Activated T-helper 1 cell treated with anti-CD3 and anti-CD28 coated beads, Interleukin-2, amount 50 U/mL, for 16 hours (primary cell): ENCODE data around the gene ME3.
"Not testable (repeated sequence)": the region's sequence is repeated elsewhere in the genome, so short reads cannot be mapped to it uniquely, and the experiment has no call there.

Experiments used
- DNase-seq, 2 donors: peaks; one replicate each; pipeline ENCODE4 v3.0.0-alpha.2; 2020; ENCODE audit warnings: low read depth in 1 of 2, low spot score in 1 of 2

The ME3 gene

GRCh38 chr11:86565801-86566312 is 106.6 kb downstream of the ME3 start:
- DNase-seq: no peak

GRCh38 chr11:86565388-86565787 is 107.0 kb downstream of the ME3 start:
- DNase-seq: no peak

- DNase-seq: not testable (repeated sequence)
Observed at GRCh38 chr11:86562842-86563241, 109.6 kb downstream of the ME3 start.

- no peak for DNase-seq
Observed at GRCh38 chr11:86559311-86559945, 113.0 kb downstream of the ME3 start.

- DNase-seq: no peak
Observed at GRCh38 chr11:86558841-86559240, 113.6 kb downstream of the ME3 start.

GRCh38 chr11:86558207-86558606 is 114.2 kb downstream of the ME3 start:
- DNase-seq: no peak

- no peak for DNase-seq
Observed at GRCh38 chr11:86555866-86556265, 116.5 kb downstream of the ME3 start.

GRCh38 chr11:86555401-86555800 is 117.0 kb downstream of the ME3 start:
- DNase-seq: no peak

- no peak for DNase-seq
Observed at GRCh38 chr11:86553265-86553664, 119.2 kb downstream of the ME3 start.

GRCh38 chr11:86551288-86552092 is 120.9 kb downstream of the ME3 start:
- DNase-seq: no peak

- no peak for DNase-seq
Observed at GRCh38 chr11:86550757-86551156, 121.7 kb downstream of the ME3 start.

- no peak for DNase-seq
Observed at GRCh38 chr11:86548271-86548917, 124.0 kb downstream of the ME3 start.

GRCh38 chr11:86547727-86548126 is 124.7 kb downstream of the ME3 start:
- DNase-seq: no peak

- not testable (repeated sequence) for DNase-seq
Observed at GRCh38 chr11:86541299-86541698, 131.1 kb downstream of the ME3 start.

- no peak for DNase-seq
Observed at GRCh38 chr11:86538223-86538548, 134.2 kb downstream of the ME3 start.

GRCh38 chr11:86537541-86538222 is 134.7 kb downstream of the ME3 start:
- DNase-seq: no peak

GRCh38 chr11:86535773-86536172 is 136.6 kb downstream of the ME3 start:
- DNase-seq: no peak

- DNase-seq: no peak
Observed at GRCh38 chr11:86524620-86525352, 147.6 kb downstream of the ME3 start.

- DNase-seq: no peak
Observed at GRCh38 chr11:86523738-86524619, 148.4 kb downstream of the ME3 start.

GRCh38 chr11:86522512-86522911 is 149.9 kb downstream of the ME3 start:
- DNase-seq: not testable (repeated sequence)
